Panc1 (cell line): ENCODE measurements around the gene CD22.

ENCODE experiments used
- CTCF ChIP-seq: fragments of 450-650 bp; IDR thresholded peaks from 2 replicates; pipeline ENCODE4 v1.5.1; 2017; ENCODE audit warnings: mild to moderate bottlenecking
- POLR2AphosphoS5 ChIP-seq: IDR thresholded peaks from 2 replicates; pipeline ENCODE4 v1.6.1; 2012; ENCODE audit warnings: mild to moderate bottlenecking, low read depth, low read length, moderate library complexity
- REST ChIP-seq, 2 experiments: IDR thresholded peaks; 2 replicates each; pipeline ENCODE4 v1.6.1; 2011 to 2012; ENCODE audit warnings: low read depth in 2 of 2, control low read depth in 1 of 2, low read length in 1 of 2, mild to moderate bottlenecking in 1 of 2, moderate library complexity in 1 of 2; ENCODE audit not compliant: insufficient read depth in 1 of 2
- SIN3A ChIP-seq: IDR thresholded peaks from 2 replicates; pipeline ENCODE4 v1.6.1; 2012; ENCODE audit warnings: low read depth, mild to moderate bottlenecking, low read length, moderate library complexity, borderline replicate concordance; ENCODE audit not compliant: insufficient read depth

GRCh38 chr19:35284153-35285094 lies 44.6 kb upstream of the CD22 start:
- TF ChIP-seq CTCF (no peak), POLR2AphosphoS5 (no peak), REST (IDR thresholded peaks at IDR 0.05; ENCODE audit: insufficient read depth in 1 of 2, low read depth in 2 of 2, low read length in 1 of 2) (no peak), SIN3A (no peak)
